SK-N-SH treated with all-trans-retinoic acid at 6 μM for 48 hours (cell line): ENCODE data around the gene TMEM120B.

ENCODE experiments used
- ARNTL ChIP-seq: fragments of 450-650 bp; formaldehyde crosslinking; IDR thresholded peaks from 2 replicates; pipeline ENCODE4 v1.5.0; 2020; ENCODE audit warnings: low read depth, mild to moderate bottlenecking, moderate library complexity, borderline replicate concordance
- BACH2 ChIP-seq: fragments of 250-450 bp; sonication (Bioruptor Pico); IDR thresholded peaks from 2 replicates; pipeline ENCODE4 v1.9.0; 2021; ENCODE audit warnings: mild to moderate bottlenecking, borderline replicate concordance
- RARB ChIP-seq: fragments of 250-450 bp; sonication (Bioruptor Pico); IDR thresholded peaks from 2 replicates; pipeline ENCODE4 v1.8.0; 2021; ENCODE audit warnings: mild to moderate bottlenecking, moderate library complexity
- ZNF565 ChIP-seq: fragments of 450-650 bp; formaldehyde crosslinking; conservative IDR thresholded peaks from 2 replicates; pipeline ENCODE4 v1.5.0; 2020; ENCODE audit warnings: low read depth, mild to moderate bottlenecking, moderate library complexity
- ZNF70 ChIP-seq: fragments of 450-650 bp; formaldehyde crosslinking; IDR thresholded peaks from 2 replicates; pipeline ENCODE4 v1.5.0; 2020; ENCODE audit warnings: mild to moderate bottlenecking, moderate library complexity
- TF ChIP-seq, protein P1 (sequence below): fragments of 250-450 bp; sonication (Bioruptor Pico); IDR thresholded peaks from 2 replicates; pipeline ENCODE4 v1.8.0; 2020; ENCODE audit warnings: mild to moderate bottlenecking, moderate library complexity, borderline replicate concordance
- TF ChIP-seq, protein P2 (sequence below): fragments of 250-450 bp; sonication (Bioruptor Pico); IDR thresholded peaks from 2 replicates; pipeline ENCODE4 v1.5.1; 2020; ENCODE audit warnings: low read depth, mild to moderate bottlenecking, moderate library complexity

DNA sequence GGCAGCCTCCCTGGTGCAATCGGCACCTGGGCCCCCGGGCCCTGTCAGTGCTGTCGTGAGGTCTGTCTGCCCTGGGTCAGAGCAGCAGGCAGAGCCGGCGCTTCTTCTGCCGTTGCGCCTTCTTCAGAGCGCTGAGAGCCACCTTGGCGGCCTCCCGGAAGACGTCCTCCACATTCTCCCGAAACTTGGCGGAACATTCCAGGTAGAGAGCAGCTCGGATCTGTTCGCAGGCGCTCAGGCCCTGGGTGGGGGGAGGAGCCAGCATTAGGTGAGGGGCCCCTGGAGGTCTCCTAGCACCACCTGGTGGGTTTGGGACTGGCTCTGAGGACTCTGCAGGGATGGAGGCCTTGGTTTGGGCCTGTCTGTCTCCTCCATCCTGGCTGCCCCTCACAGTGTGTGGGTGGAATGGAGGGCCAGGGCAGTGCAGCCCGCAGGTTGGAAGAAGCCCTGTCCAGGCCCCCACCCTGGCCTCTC lies 66.9 kb downstream of the TMEM120B start:
- TF ChIP-seq BACH2 (CRISPR knock-in tag) (no peak), ZNF70 (CRISPR knock-in tag) (no peak), ARNTL (no peak), RARB (CRISPR knock-in tag) (no peak), ZNF565 (no peak)
- TF ChIP-seq, protein P1, sequence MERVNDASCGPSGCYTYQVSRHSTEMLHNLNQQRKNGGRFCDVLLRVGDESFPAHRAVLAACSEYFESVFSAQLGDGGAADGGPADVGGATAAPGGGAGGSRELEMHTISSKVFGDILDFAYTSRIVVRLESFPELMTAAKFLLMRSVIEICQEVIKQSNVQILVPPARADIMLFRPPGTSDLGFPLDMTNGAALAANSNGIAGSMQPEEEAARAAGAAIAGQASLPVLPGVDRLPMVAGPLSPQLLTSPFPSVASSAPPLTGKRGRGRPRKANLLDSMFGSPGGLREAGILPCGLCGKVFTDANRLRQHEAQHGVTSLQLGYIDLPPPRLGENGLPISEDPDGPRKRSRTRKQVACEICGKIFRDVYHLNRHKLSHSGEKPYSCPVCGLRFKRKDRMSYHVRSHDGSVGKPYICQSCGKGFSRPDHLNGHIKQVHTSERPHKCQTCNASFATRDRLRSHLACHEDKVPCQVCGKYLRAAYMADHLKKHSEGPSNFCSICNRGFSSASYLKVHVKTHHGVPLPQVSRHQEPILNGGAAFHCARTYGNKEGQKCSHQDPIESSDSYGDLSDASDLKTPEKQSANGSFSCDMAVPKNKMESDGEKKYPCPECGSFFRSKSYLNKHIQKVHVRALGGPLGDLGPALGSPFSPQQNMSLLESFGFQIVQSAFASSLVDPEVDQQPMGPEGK (CRISPR knock-in tag): no peak
- TF ChIP-seq, protein P2, sequence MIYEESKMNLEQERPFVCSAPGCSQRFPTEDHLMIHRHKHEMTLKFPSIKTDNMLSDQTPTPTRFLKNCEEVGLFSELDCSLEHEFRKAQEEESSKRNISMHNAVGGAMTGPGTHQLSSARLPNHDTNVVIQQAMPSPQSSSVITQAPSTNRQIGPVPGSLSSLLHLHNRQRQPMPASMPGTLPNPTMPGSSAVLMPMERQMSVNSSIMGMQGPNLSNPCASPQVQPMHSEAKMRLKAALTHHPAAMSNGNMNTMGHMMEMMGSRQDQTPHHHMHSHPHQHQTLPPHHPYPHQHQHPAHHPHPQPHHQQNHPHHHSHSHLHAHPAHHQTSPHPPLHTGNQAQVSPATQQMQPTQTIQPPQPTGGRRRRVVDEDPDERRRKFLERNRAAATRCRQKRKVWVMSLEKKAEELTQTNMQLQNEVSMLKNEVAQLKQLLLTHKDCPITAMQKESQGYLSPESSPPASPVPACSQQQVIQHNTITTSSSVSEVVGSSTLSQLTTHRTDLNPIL (CRISPR knock-in tag): no peak
